A549 (cell line): ENCODE results near the gene PPP6R3. TPM values are rescaled to one million over a fixed set of nuclear protein-coding genes. Genes with fewer than 3 reads are reported as not detected.

Experiments used
- ATAC-seq, 2 experiments: fragments of 200-7000 bp in 1 of 2; fragments of >200 bp in 1 of 2; cut with Nextera tagmentation in 1 of 2; cut with Tn5 transposase in 1 of 2; 3 replicates each; pipeline versions ENCODE4 v1.8.0 to v1.9.1; 2018 to 2020; ENCODE audit warnings: mild to moderate bottlenecking in 1 of 2, moderate library complexity in 1 of 2
- CTCF ChIA-PET: fragments of 300-600 bp; sonication (Branson Sonifier 250); formaldehyde crosslinking; extraction: SDS; loops from one replicate; lab custom pipeline; 2021; ENCODE audit warnings: antibody characterized with exemption, inconsistent platforms; lab: Yijun Ruan, JAX
- POLR2A ChIA-PET: fragments of 350-600 bp; formaldehyde crosslinking; extraction: SDS; loops from one replicate; lab custom pipeline; 2021; ENCODE audit warnings: antibody characterized with exemption, inconsistent platforms; lab: Yijun Ruan, JAX
- DNase-seq, 2 experiments: peaks; one replicate each; pipeline versions ENCODE4 v3.0.0 to v3.0.0-alpha.2; 2011 to 2016; ENCODE audit warnings: low read depth in 1 of 2, low spot score in 1 of 2
- FAIRE-seq: peaks from 2 replicates; lab custom pipeline; 2011; peaks lifted over from hg19 to GRCh38; lab: Jason Lieb, UNC
- H3K27ac ChIP-seq, 2 experiments: fragments of >200 bp; sonication (Bioruptor Twin); formaldehyde crosslinking; 3 replicates each; pipeline ENCODE4 v1.5.1; 2016 to 2017
- H3K4me1 ChIP-seq: fragments of >200 bp; sonication (Bioruptor Twin); formaldehyde crosslinking; 3 replicates; pipeline ENCODE4 v1.6.1; 2016
- H3K4me2 ChIP-seq: fragments of >200 bp; sonication (Bioruptor Twin); formaldehyde crosslinking; 3 replicates; pipeline ENCODE4 v1.6.1; 2016
- H3K4me3 ChIP-seq: fragments of >200 bp; sonication (Bioruptor Twin); formaldehyde crosslinking; 3 replicates; pipeline ENCODE4 v1.5.1; 2016
- H3K9me3 ChIP-seq: fragments of >200 bp; sonication (Bioruptor Twin); formaldehyde crosslinking; 3 replicates; pipeline ENCODE4 v1.6.1; 2016
- CBX2 ChIP-seq: fragments of 200-600 bp; sonication (generic); IDR thresholded peaks from 2 replicates; pipeline ENCODE4 v1.6.1; 2016; ENCODE audit warnings: low read depth, mild to moderate bottlenecking, borderline replicate concordance
- ESRRA ChIP-seq: fragments of 150-350 bp; IDR thresholded peaks from 2 replicates; pipeline ENCODE4 v1.6.1; 2014; ENCODE audit warnings: mild to moderate bottlenecking, low read length, borderline replicate concordance
- FOXS1 ChIP-seq: fragments of 250-450 bp; sonication (Bioruptor Pico); IDR thresholded peaks from 2 replicates; pipeline ENCODE4 v1.5.0; 2020; ENCODE audit warnings: mild to moderate bottlenecking, moderate library complexity
- HDAC2 ChIP-seq: fragments of 200-600 bp; sonication (generic); IDR thresholded peaks from 2 replicates; pipeline ENCODE4 v1.6.1; 2016
- KDM1A ChIP-seq: fragments of 200-600 bp; sonication (generic); IDR thresholded peaks from 2 replicates; pipeline ENCODE4 v1.6.1; 2016; ENCODE audit warnings: low read depth, mild to moderate bottlenecking
- MAZ ChIP-seq: fragments of 150-350 bp; IDR thresholded peaks from 2 replicates; pipeline ENCODE4 v1.6.1; 2014; ENCODE audit warnings: antibody characterized with exemption, low read depth, low read length, borderline replicate concordance
- MYC ChIP-seq: IDR thresholded peaks from 2 replicates; pipeline ENCODE4 v1.6.1; 2012; ENCODE audit warnings: mild to moderate bottlenecking, inconsistent platforms, low read length, improper control_type of control experiment, borderline replicate concordance
- POLR2A ChIP-seq: IDR thresholded peaks from 2 replicates; pipeline ENCODE4 v1.6.1; 2012; ENCODE audit warnings: mild to moderate bottlenecking, low read length
- POLR2AphosphoS2 ChIP-seq: conservative IDR thresholded peaks from 2 replicates; pipeline ENCODE4 v1.6.1; 2012; ENCODE audit warnings: low read length, improper control_type of control experiment, inconsistent platforms
- RAD21 ChIP-seq, 2 experiments: fragments of >200 bp in 1 of 2; sonication (Bioruptor Twin) in 1 of 2; formaldehyde crosslinking in 1 of 2; IDR thresholded peaks in 1 of 2; conservative IDR thresholded peaks in 1 of 2; 2 replicates in 1 of 2; 3 replicates in 1 of 2; pipeline ENCODE4 v1.6.1; 2012 to 2018; ENCODE audit warnings: inconsistent platforms in 1 of 2
- RCOR1 ChIP-seq: fragments of 150-350 bp; IDR thresholded peaks from 2 replicates; pipeline ENCODE4 v1.6.1; 2014; ENCODE audit warnings: antibody characterized with exemption, low read length, low read depth
- RFX5 ChIP-seq: fragments of 450-650 bp; IDR thresholded peaks from 2 replicates; pipeline ENCODE4 v1.7.1; 2014; ENCODE audit warnings: antibody characterized with exemption, mild to moderate bottlenecking, moderate library complexity
- RNF2 ChIP-seq: fragments of 200-600 bp; sonication (generic); IDR thresholded peaks from 2 replicates; pipeline ENCODE4 v1.6.1; 2016; ENCODE audit warnings: low read depth, mild to moderate bottlenecking, antibody characterized with exemption, moderate library complexity, borderline replicate concordance
- TP53 ChIP-seq: fragments of 250-450 bp; sonication (Bioruptor Pico); IDR thresholded peaks from 2 replicates; pipeline ENCODE4 v1.5.0; 2021; ENCODE audit warnings: mild to moderate bottlenecking, moderate library complexity
- ZNF302 ChIP-seq: fragments of 250-450 bp; sonication (Bioruptor Pico); IDR thresholded peaks from 2 replicates; pipeline ENCODE4 v1.9.0; 2021; ENCODE audit warnings: inconsistent platforms, mild to moderate bottlenecking, moderate library complexity
- WGBS: methylation state at CpG from one replicate; pipeline ENCODE4 v1.1.6; 2017; ENCODE audit errors: missing lambda C conversion rate; 5-methylcytosine and 5-hydroxymethylcytosine counted together
- polyA plus RNA-seq, 4 experiments: library from polyadenylated mRNA; depleted of rRNA in 3 of 4; stranded (reverse); fragments of >200 nt; fragmentation: RNase III in 1 of 4; extraction: RNeasy Plus Mini Kit Qiagen cat#74134 plus additional on column Dnase treatment in 1 of 4; gene quantifications; 2 replicates in 3 of 4; 3 replicates in 1 of 4; pipeline ENCODE4 v1.2.3, GENCODE V29; 2011 to 2017
- TF ChIP-seq, protein P1 (sequence below): fragments of 250-450 bp; sonication (Bioruptor Pico); IDR thresholded peaks from 2 replicates; pipeline ENCODE4 v1.5.0; 2021; ENCODE audit warnings: mild to moderate bottlenecking, moderate library complexity, borderline replicate concordance
- TF ChIP-seq, protein P2 (sequence below): fragments of >200 bp; sonication (Bioruptor Twin); formaldehyde crosslinking; IDR thresholded peaks from 3 replicates; pipeline ENCODE4 v1.5.1; 2016
- TF ChIP-seq, protein P3 (sequence below): IDR thresholded peaks from 2 replicates; pipeline ENCODE4 v1.6.1; 2012

The PPP6R3 gene
- polyA plus RNA-seq, 2 of the 4 experiments (the other 2 are of a cell fraction), result 69.7 to 114 TPM

DNA sequence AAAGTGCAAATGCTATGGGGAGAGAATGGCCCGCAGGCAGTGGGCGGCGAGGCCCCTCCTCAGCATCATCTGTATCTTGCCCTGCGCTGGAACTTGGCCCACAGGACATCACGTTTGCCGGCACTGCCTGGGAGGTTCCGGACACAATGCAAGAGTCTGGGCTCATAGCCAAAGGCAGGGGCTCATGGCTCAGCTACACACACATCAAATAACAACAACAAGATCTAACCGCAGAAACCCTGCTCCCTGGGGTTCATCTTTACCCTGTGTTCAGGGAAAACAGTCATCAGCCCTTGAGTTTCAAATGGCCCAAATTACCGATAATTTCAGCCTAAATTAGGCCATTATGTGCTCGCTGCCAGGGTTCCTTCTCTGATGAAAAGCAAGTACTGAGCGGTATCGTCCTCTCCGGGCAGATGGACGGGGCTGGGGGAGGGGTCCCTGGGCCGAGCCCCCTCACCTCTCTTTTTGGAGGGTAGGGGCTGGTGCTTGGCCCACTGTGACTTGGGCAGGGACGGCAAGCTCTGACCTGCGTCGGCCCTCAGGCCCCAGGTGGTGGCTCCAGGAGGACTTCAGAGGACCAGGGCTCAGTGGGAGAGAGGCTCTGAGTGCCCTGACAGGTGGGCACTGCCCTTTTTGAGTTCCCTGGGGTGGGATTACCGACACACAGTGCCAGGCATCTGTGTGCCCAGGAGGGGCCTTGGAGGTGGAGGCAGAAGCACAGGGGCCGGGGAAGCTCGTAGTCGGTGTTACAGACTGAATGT, 198.8 kb downstream of the PPP6R3 start:
- 49% methylated on average over 19 of the region's 22 CpGs for WGBS
- FAIRE-seq (no peak), DNase-seq (peak; percentile 52 to 55), ATAC-seq (peak; percentile 56 to 76; a peak in 4 of 6 replicates)
- TF ChIP-seq CBX2, result no peak
- TF ChIP-seq, protein P1, sequence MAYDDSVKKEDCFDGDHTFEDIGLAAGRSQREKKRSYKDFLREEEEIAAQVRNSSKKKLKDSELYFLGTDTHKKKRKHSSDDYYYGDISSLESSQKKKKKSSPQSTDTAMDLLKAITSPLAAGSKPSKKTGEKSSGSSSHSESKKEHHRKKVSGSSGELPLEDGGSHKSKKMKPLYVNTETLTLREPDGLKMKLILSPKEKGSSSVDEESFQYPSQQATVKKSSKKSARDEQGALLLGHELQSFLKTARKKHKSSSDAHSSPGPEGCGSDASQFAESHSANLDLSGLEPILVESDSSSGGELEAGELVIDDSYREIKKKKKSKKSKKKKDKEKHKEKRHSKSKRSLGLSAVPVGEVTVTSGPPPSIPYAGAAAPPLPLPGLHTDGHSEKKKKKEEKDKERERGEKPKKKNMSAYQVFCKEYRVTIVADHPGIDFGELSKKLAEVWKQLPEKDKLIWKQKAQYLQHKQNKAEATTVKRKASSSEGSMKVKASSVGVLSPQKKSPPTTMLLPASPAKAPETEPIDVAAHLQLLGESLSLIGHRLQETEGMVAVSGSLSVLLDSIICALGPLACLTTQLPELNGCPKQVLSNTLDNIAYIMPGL, result no peak
- TF ChIP-seq RCOR1, result no peak
- no peak for TF ChIP-seq ZNF302 (CRISPR knock-in tag)
- TF ChIP-seq HDAC2, result no peak
- TF ChIP-seq, protein P2, sequence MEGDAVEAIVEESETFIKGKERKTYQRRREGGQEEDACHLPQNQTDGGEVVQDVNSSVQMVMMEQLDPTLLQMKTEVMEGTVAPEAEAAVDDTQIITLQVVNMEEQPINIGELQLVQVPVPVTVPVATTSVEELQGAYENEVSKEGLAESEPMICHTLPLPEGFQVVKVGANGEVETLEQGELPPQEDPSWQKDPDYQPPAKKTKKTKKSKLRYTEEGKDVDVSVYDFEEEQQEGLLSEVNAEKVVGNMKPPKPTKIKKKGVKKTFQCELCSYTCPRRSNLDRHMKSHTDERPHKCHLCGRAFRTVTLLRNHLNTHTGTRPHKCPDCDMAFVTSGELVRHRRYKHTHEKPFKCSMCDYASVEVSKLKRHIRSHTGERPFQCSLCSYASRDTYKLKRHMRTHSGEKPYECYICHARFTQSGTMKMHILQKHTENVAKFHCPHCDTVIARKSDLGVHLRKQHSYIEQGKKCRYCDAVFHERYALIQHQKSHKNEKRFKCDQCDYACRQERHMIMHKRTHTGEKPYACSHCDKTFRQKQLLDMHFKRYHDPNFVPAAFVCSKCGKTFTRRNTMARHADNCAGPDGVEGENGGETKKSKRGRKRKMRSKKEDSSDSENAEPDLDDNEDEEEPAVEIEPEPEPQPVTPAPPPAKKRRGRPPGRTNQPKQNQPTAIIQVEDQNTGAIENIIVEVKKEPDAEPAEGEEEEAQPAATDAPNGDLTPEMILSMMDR, result no peak
- no peak for TF ChIP-seq MYC
- no peak for TF ChIP-seq POLR2AphosphoS2
- peaks cover 10% of the 10 kb centered on the region; the same call in 2 of the 3 replicates for H3K4me1 ChIP-seq
- H3K9me3 ChIP-seq, result peaks cover 8% of the 10 kb centered on the region; the same call in 2 of the 3 replicates
- H3K4me3 ChIP-seq, result no peak overlapping the region
- no peak overlapping the region; the same call in 2 of the 3 replicates for H3K4me2 ChIP-seq
- ChIA-PET POLR2A (no interaction called here), CTCF (interaction anchor here (1.5 kb wide), 1 partner anchor 12 kb away, joined by 5 read pairs; no protein-coding TSS in a partner anchor)
- peak overlapping the region in 1 of 2 experiments; percentile 12; a peak in 1 of 6 replicates for H3K27ac ChIP-seq

DNA sequence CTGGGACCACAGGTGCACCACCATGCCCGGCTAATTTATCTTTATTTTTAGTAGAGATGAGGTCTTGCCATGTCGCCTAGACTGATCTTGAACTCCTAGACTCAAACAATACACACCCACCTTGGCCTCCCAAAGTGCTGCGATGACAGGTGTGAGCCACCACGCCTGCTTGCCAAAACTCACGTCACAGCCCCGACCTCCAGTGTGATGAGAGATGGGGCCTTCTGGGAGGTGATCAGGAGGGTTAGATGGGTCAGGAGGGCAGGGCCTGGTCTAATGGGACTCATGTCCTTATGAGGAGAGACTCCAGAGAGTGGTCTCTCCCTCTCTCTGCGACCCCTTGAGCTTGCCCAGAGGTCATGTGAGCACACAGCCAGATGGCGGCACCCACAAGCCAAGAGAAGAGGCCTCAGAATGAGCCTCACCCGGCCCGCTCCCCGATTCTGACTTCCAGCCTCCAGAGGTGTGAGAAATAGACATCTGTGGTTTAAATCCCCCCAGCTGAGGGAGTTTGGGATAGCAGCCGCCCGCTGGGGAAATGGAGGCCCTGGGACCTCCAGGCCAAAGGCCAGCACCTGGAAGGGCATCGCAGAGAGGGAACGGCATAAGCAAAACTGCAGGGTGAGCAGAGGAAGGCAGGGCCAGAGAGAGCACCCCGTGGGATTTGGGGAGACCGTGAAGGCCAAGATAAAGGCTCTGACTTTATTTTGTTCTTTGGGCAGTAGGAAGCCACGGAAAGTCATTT, 199.7 kb downstream of the PPP6R3 start:
- Histone ChIP-seq H3K9me3 (peaks cover 8% of the 10 kb centered on the region; the same call in 2 of the 3 replicates), H3K4me2 (no peak overlapping the region), H3K27ac (no peak overlapping the region), H3K4me3 (no peak overlapping the region), H3K4me1 (peaks cover 10% of the 10 kb centered on the region; the same call in 2 of the 3 replicates)
- TF ChIP-seq ESRRA (no peak), RFX5 (no peak), RAD21 (conservative IDR thresholded peaks at IDR 0.05 in 1 of 2, IDR thresholded peaks at IDR 0.05 in 1 of 2) (no peak), MAZ (no peak), POLR2A (no peak), TP53 (CRISPR knock-in tag) (no peak), RNF2 (no peak), FOXS1 (CRISPR knock-in tag) (no peak), KDM1A (no peak)
- TF ChIP-seq, protein P3, sequence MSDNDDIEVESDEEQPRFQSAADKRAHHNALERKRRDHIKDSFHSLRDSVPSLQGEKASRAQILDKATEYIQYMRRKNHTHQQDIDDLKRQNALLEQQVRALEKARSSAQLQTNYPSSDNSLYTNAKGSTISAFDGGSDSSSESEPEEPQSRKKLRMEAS, result no peak
- WGBS, result 84% methylated on average over 18 of the region's 18 CpGs
- ChIA-PET POLR2A (no interaction called here), CTCF (interaction anchor here (1.5 kb wide), 1 partner anchor 13 kb away, joined by 5 read pairs; no protein-coding TSS in a partner anchor)
- FAIRE-seq (no peak), DNase-seq (no peak), ATAC-seq (no peak)
